ENCODE data around the gene MFSD8.

- TF ChIP-seq CTCF (IDR thresholded peaks at IDR 0.05; ENCODE audit: low read depth, low read length) (no peak), EZH2phosphoT487 (IDR thresholded peaks at IDR 0.05; ENCODE audit: low read depth) (no peak)
These were observed 17.5 kb upstream of the MFSD8 start for GRCh38 chr4:127982445-127982844.
